Panc1 (cell line): ENCODE data around the gene RB1.

Experiments used
- CTCF ChIP-seq: fragments of 450-650 bp; IDR thresholded peaks from 2 replicates; pipeline ENCODE4 v1.5.1; 2017; ENCODE audit warnings: mild to moderate bottlenecking
- POLR2AphosphoS5 ChIP-seq: IDR thresholded peaks from 2 replicates; pipeline ENCODE4 v1.6.1; 2012; ENCODE audit warnings: mild to moderate bottlenecking, low read depth, low read length, moderate library complexity

- no peak for TF ChIP-seq CTCF
- TF ChIP-seq POLR2AphosphoS5: no peak
Measured at GRCh38 chr13:48380581-48380980, 77.0 kb downstream of the RB1 start.
